HepG2 (cell line): Measurements from ENCODE around the gene GTF2F2. TPM values are rescaled to one million over a fixed set of nuclear protein-coding genes. Genes with fewer than 3 reads are reported as not detected.

Source experiments
- ASH2L ChIP-seq: fragments of 300-600, 200-600 bp; sonication (generic); IDR thresholded peaks from 2 replicates; pipeline ENCODE4 v1.7.0; 2017; ENCODE audit warnings: low read depth, mild to moderate bottlenecking, moderate library complexity, mixed read lengths, low read length; ENCODE audit not compliant: insufficient read length
- BCL3 ChIP-seq: sonication (generic); formaldehyde crosslinking; IDR thresholded peaks from 2 replicates; pipeline ENCODE4 v1.5.1; 2020; ENCODE audit warnings: mild to moderate bottlenecking, missing genetic modification reagents, moderate library complexity
- CEBPG ChIP-seq: IDR thresholded peaks from 2 replicates; pipeline ENCODE4 v1.6.1; 2016
- DRAP1 ChIP-seq: IDR thresholded peaks from 2 replicates; pipeline ENCODE4 v1.6.1; 2016; ENCODE audit warnings: missing genetic modification reagents, missing compliant biosample characterization
- ELF1 ChIP-seq: sonication (generic); formaldehyde crosslinking; IDR thresholded peaks from 2 replicates; pipeline ENCODE4 v1.4.0; 2020; ENCODE audit warnings: missing genetic modification reagents
- IRF2 ChIP-seq: IDR thresholded peaks from 2 replicates; pipeline ENCODE4 v1.6.1; 2018; ENCODE audit warnings: missing genetic modification reagents, missing compliant biosample characterization
- JUN ChIP-seq: sonication (generic); formaldehyde crosslinking; IDR thresholded peaks from 2 replicates; pipeline ENCODE4 v1.4.0; 2020; ENCODE audit warnings: mild to moderate bottlenecking, missing genetic modification reagents
- KDM5B ChIP-seq: sonication (generic); formaldehyde crosslinking; IDR thresholded peaks from 2 replicates; pipeline ENCODE4 v1.4.0; 2020; ENCODE audit warnings: missing genetic modification reagents, mild to moderate bottlenecking, borderline replicate concordance
- MED8 ChIP-seq: sonication (generic); formaldehyde crosslinking; IDR thresholded peaks from 2 replicates; pipeline ENCODE4 v1.8.1; 2023; ENCODE audit warnings: mild to moderate bottlenecking, missing genetic modification reagents; ENCODE audit not compliant: insufficient replicate concordance
- MIER3 ChIP-seq: IDR thresholded peaks from 2 replicates; pipeline ENCODE4 v1.6.1; 2016; ENCODE audit warnings: missing compliant biosample characterization, borderline replicate concordance
- MTERF4 ChIP-seq: sonication (generic); formaldehyde crosslinking; IDR thresholded peaks from 2 replicates; pipeline ENCODE4 v1.8.0; 2023; ENCODE audit warnings: mild to moderate bottlenecking, missing genetic modification reagents
- MXD4 ChIP-seq: IDR thresholded peaks from 2 replicates; pipeline ENCODE4 v1.6.1; 2016; ENCODE audit warnings: mild to moderate bottlenecking, missing biosample characterization, missing genetic modification reagents
- NCOA1 ChIP-seq: sonication (generic); formaldehyde crosslinking; IDR thresholded peaks from 2 replicates; pipeline ENCODE4 v1.9.0; 2021; ENCODE audit warnings: missing genetic modification reagents
- NONO ChIP-seq, 2 experiments: fragments of 450-650 bp in 1 of 2; sonication (generic) in 1 of 2; formaldehyde crosslinking in 1 of 2; IDR thresholded peaks in 1 of 2; conservative IDR thresholded peaks in 1 of 2; 2 replicates each; pipeline versions ENCODE4 v1.6.1 to v1.8.0; 2017 to 2022; ENCODE audit warnings: mild to moderate bottlenecking in 1 of 2, missing genetic modification reagents in 1 of 2, moderate library complexity in 1 of 2
- SALL2 ChIP-seq: sonication (generic); formaldehyde crosslinking; IDR thresholded peaks from 2 replicates; pipeline ENCODE4 v1.8.1; 2023; ENCODE audit warnings: mild to moderate bottlenecking, missing genetic modification reagents, inconsistent platforms
- SMAD9 ChIP-seq: sonication (generic); formaldehyde crosslinking; IDR thresholded peaks from 2 replicates; pipeline ENCODE4 v1.5.1; 2020; ENCODE audit warnings: mild to moderate bottlenecking, missing genetic modification reagents
- ZFY ChIP-seq: sonication (generic); formaldehyde crosslinking; IDR thresholded peaks from 2 replicates; pipeline ENCODE4 v1.4.0; 2020; ENCODE audit warnings: missing genetic modification reagents
- ZNF207 ChIP-seq: fragments of 450-650 bp; IDR thresholded peaks from 2 replicates; pipeline ENCODE4 v1.6.1; 2016; ENCODE audit warnings: antibody characterized with exemption, borderline replicate concordance
- ZNF577 ChIP-seq: sonication (generic); formaldehyde crosslinking; IDR thresholded peaks from 2 replicates; pipeline ENCODE4 v1.4.0; 2020; ENCODE audit warnings: mild to moderate bottlenecking, low read depth, missing genetic modification reagents, borderline replicate concordance
- ZSCAN31 ChIP-seq: sonication (generic); formaldehyde crosslinking; IDR thresholded peaks from 2 replicates; pipeline ENCODE4 v1.5.0; 2020; ENCODE audit warnings: low read depth, mild to moderate bottlenecking, missing genetic modification reagents
- polyA plus RNA-seq, 8 experiments: library from polyadenylated mRNA; depleted of rRNA in 3 of 8; stranded (reverse) in 7 of 8; unstranded in 1 of 8; fragments of >200 nt; fragmentation: Illumina TruSeq in 4 of 8; extraction: Trizol in 4 of 8; gene quantifications; 2 replicates each; pipeline versions ENCODE4 v1.2.1 to v1.2.3, GENCODE V29; 2011 to 2016; ENCODE audit warnings: low read depth in 4 of 8, missing spikeins in 1 of 8, mixed read lengths in 1 of 8; ENCODE audit not compliant: insufficient read depth in 1 of 8
- total RNA-seq, 5 experiments: library from RNA; depleted of rRNA; stranded (reverse); fragments of >200 nt; fragmentation: Illumina TruSeq; extraction: Trizol; gene quantifications; 2 replicates each; pipeline ENCODE4 v1.2.3, GENCODE V29; 2016; ENCODE audit warnings: low read depth in 1 of 5
- TF ChIP-seq, protein P1 (sequence below): sonication (generic); formaldehyde crosslinking; IDR thresholded peaks from 2 replicates; pipeline ENCODE4 v1.4.0; 2020; ENCODE audit warnings: mild to moderate bottlenecking, missing genetic modification reagents, borderline replicate concordance

Gene GTF2F2
- total and polyA plus RNA-seq, 2 of the 13 experiments (the other 11 are each of a cell fraction or from before 2014, with no cell fraction given) = 10.6 to 32.8 TPM

- TF ChIP-seq, protein P1, sequence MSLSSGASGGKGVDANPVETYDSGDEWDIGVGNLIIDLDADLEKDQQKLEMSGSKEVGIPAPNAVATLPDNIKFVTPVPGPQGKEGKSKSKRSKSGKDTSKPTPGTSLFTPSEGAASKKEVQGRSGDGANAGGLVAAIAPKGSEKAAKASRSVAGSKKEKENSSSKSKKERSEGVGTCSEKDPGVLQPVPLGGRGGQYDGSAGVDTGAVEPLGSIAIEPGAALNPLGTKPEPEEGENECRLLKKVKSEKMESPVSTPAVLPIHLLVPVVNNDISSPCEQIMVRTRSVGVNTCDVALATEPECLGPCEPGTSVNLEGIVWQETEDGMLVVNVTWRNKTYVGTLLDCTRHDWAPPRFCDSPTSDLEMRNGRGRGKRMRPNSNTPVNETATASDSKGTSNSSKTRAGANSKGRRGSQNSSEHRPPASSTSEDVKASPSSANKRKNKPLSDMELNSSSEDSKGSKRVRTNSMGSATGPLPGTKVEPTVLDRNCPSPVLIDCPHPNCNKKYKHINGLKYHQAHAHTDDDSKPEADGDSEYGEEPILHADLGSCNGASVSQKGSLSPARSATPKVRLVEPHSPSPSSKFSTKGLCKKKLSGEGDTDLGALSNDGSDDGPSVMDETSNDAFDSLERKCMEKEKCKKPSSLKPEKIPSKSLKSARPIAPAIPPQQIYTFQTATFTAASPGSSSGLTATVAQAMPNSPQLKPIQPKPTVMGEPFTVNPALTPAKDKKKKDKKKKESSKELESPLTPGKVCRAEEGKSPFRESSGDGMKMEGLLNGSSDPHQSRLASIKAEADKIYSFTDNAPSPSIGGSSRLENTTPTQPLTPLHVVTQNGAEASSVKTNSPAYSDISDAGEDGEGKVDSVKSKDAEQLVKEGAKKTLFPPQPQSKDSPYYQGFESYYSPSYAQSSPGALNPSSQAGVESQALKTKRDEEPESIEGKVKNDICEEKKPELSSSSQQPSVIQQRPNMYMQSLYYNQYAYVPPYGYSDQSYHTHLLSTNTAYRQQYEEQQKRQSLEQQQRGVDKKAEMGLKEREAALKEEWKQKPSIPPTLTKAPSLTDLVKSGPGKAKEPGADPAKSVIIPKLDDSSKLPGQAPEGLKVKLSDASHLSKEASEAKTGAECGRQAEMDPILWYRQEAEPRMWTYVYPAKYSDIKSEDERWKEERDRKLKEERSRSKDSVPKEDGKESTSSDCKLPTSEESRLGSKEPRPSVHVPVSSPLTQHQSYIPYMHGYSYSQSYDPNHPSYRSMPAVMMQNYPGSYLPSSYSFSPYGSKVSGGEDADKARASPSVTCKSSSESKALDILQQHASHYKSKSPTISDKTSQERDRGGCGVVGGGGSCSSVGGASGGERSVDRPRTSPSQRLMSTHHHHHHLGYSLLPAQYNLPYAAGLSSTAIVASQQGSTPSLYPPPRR (CRISPR knock-in tag) = no peak
- TF ChIP-seq JUN = no peak
- TF ChIP-seq NONO (IDR thresholded peaks at IDR 0.05) = no peak
- peak; percentile 82 for TF ChIP-seq NONO (CRISPR knock-in tag; conservative IDR thresholded peaks at IDR 0.05)
- no peak for TF ChIP-seq ZNF207
- peak; percentile 51; the same call in 1 of the 2 replicates for TF ChIP-seq KDM5B (CRISPR knock-in tag)
- peak; percentile 53 for TF ChIP-seq ZFY (CRISPR knock-in tag)
- TF ChIP-seq ASH2L = peak; percentile 93
- TF ChIP-seq SALL2 (CRISPR knock-in tag) = peak; percentile 60
- peak; percentile 60 for TF ChIP-seq MXD4 (CRISPR knock-in tag)
- peak; percentile 65 for TF ChIP-seq ZSCAN31 (CRISPR knock-in tag)
- no peak for TF ChIP-seq NCOA1 (CRISPR knock-in tag)
- 0 out of 2 replicates have a peak, but pooled peaks have one; percentile 64 for TF ChIP-seq MTERF4 (CRISPR knock-in tag)
- peak; percentile 53; the same call in 1 of the 2 replicates for TF ChIP-seq DRAP1
- TF ChIP-seq MED8 (CRISPR knock-in tag) = no peak
- no peak for TF ChIP-seq ZNF577 (CRISPR knock-in tag)
- peak; percentile 74; the same call in 1 of the 2 replicates for TF ChIP-seq ELF1 (CRISPR knock-in tag)
- TF ChIP-seq CEBPG (CRISPR knock-in tag) = peak; percentile 34; the same call in 1 of the 2 replicates
- 0 out of 2 replicates have a peak, but pooled peaks have one; percentile 36 for TF ChIP-seq SMAD9 (CRISPR knock-in tag)
- TF ChIP-seq IRF2 (CRISPR knock-in tag) = peak; percentile 94
- TF ChIP-seq MIER3 (CRISPR knock-in tag) = peak; percentile 62; the same call in 1 of the 2 replicates
- TF ChIP-seq BCL3 (CRISPR knock-in tag) = peak; percentile 29; the same call in 1 of the 2 replicates
These were observed at the start of gene GTF2F2 (continued) for GRCh38 chr13:45119991-45120864.
